Measurements from ENCODE around the gene LRRC72.

GRCh38 chr7:16550671-16551070 is 24.0 kb downstream of the LRRC72 start:
- TF ChIP-seq CTCF (conservative IDR thresholded peaks at IDR 0.05 in 1 of 2, IDR thresholded peaks at IDR 0.05 in 1 of 2; ENCODE audit: low read depth in 1 of 2, low read length in 2 of 2), result no peak
- TF ChIP-seq EZH2 (IDR thresholded peaks at IDR 0.05; ENCODE audit: low read length, missing control alignments), result no peak

Data from fibroblast of lung (primary cell).